SH-SY5Y (cell line): ENCODE data around the gene SNTB2.

Experiments
- GATA2 ChIP-seq: IDR thresholded peaks from 2 replicates; pipeline ENCODE4 v1.6.1; 2011; ENCODE audit warnings: mild to moderate bottlenecking, low read depth, low read length
- GATA3 ChIP-seq: IDR thresholded peaks from 2 replicates; pipeline ENCODE4 v1.6.1; 2011; ENCODE audit warnings: low read depth, mild to moderate bottlenecking, low read length, moderate library complexity

DNA sequence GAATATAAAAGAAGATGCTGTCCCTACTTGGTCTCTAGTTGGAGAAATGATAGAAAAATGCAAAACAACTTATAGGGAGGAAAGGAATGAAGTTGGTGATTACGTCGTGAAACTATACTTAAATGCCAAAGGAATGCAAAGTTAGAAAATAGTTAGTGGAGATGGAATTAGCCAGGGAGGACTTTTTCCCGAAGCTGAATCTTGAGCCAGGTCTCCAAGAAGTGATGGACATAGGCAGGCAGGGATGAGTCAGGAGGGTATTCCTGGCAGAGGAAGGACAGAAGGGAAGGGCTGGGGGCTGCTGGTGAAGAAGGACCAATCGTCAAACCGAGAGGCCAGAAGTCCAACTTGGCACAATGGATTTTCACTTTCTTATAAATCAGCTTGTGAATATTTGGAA, 1.8 kb downstream of the SNTB2 start:
- TF ChIP-seq GATA2 (no peak), GATA3 (no peak)
